GM13977 (cell line): ENCODE data around the gene CYP4F12.

Experiments
- DNase-seq: peaks from one replicate; pipeline ENCODE4 v3.0.0; 2012; ENCODE audit warnings: low spot score
- CTCF ChIP-seq: IDR thresholded peaks from 2 replicates; pipeline ENCODE4 v1.5.1; 2012; ENCODE audit warnings: mild to moderate bottlenecking, control low read depth; ENCODE audit not compliant: insufficient read depth; ENCODE audit errors: extremely low read depth, missing control alignments
- in situ Hi-C: fragments of 300-500 bp; cut with MboI; formaldehyde crosslinking; loops from one replicate; pipeline ENCODE4 v1.12.0; 2022; ENCODE audit warnings: low sequenced_read_pairs, low pct_unique_long_range_greater_than_20kb, mixed read lengths, inconsistent platforms; ENCODE audit not compliant: unreplicated experiment

The CYP4F12 gene

GRCh38 chr19:15633082-15633835 lies 39.6 kb upstream of the CYP4F12 start:
- no peak for DNase-seq
- no peak for TF ChIP-seq CTCF
- in situ Hi-C loops = loop anchor here (25.0 kb wide), 1 partner anchor 754 kb away; no protein-coding TSS in a partner anchor

- in situ Hi-C loops = loop anchor here (25.0 kb wide), 1 partner anchor 753 kb away; no protein-coding TSS in a partner anchor
- TF ChIP-seq CTCF = no peak
- no peak for DNase-seq
Observed at GRCh38 chr19:15634105-15634504, 38.8 kb upstream of the CYP4F12 start.

GRCh38 chr19:15635016-15635805 lies 37.7 kb upstream of the CYP4F12 start:
- in situ Hi-C loops = loop anchor here (25.0 kb wide), 1 partner anchor 752 kb away; no protein-coding TSS in a partner anchor
- TF ChIP-seq CTCF = no peak
- DNase-seq = no peak

GRCh38 chr19:15636026-15636425 lies 36.9 kb upstream of the CYP4F12 start:
- in situ Hi-C loops = loop anchor here (25.0 kb wide), 1 partner anchor 751 kb away; no protein-coding TSS in a partner anchor
- no peak for TF ChIP-seq CTCF
- DNase-seq = no peak

- in situ Hi-C loops = loop anchor here (25.0 kb wide), 1 partner anchor 748 kb away; no protein-coding TSS in a partner anchor
- no peak for DNase-seq
- no peak for TF ChIP-seq CTCF
Observed at GRCh38 chr19:15639596-15639995, 33.3 kb upstream of the CYP4F12 start.

GRCh38 chr19:15640294-15640903 lies 32.5 kb upstream of the CYP4F12 start, which contains the start of gene CYP4F3:
Gene CYP4F3 (plus strand): TSS chr19:15640897. CDS start chr19:15641416, 519 bp downstream.
- no peak for TF ChIP-seq CTCF
- in situ Hi-C loops = loop anchor here (25.0 kb wide), 1 partner anchor 747 kb away; no protein-coding TSS in a partner anchor
- no peak for DNase-seq
